Astrocyte (in vitro differentiated cells and primary cell): Measurements from ENCODE around the gene CAMKK2. TPM values are rescaled to one million over a fixed set of nuclear protein-coding genes. Genes with fewer than 3 reads are reported as not detected.
"Not testable (repeated sequence)": the region's sequence is repeated elsewhere in the genome, so short reads cannot be mapped to it uniquely, and the experiment has no call there.

ENCODE experiments used
- DNase-seq: peaks from one replicate; pipeline ENCODE4 v3.0.0-alpha.2; 2010; ENCODE audit warnings: low read depth
- FAIRE-seq: peaks from 2 replicates; lab custom pipeline; 2011; peaks lifted over from hg19 to GRCh38; lab: Jason Lieb, UNC
- H2AFZ ChIP-seq: 2 replicates; pipeline ENCODE4 v1.6.0; 2012; ENCODE audit warnings: low read depth, low read length, inconsistent platforms
- H3K27ac ChIP-seq: 2 replicates; pipeline ENCODE4 v1.5.1; 2011; ENCODE audit warnings: low read depth, low read length, inconsistent platforms
- H3K27me3 ChIP-seq: 2 replicates; pipeline ENCODE4 v1.6.0; 2011; ENCODE audit warnings: low read length, inconsistent platforms; ENCODE audit not compliant: insufficient read depth
- H3K36me3 ChIP-seq: 2 replicates; pipeline ENCODE4 v1.5.1; 2011; ENCODE audit warnings: low read length, inconsistent platforms; ENCODE audit not compliant: insufficient read depth
- H3K4me1 ChIP-seq: 2 replicates; pipeline ENCODE4 v1.5.1; 2011; ENCODE audit warnings: low read length, inconsistent platforms; ENCODE audit not compliant: insufficient read depth
- H3K4me2 ChIP-seq: 2 replicates; pipeline ENCODE4 v1.6.0; 2012; ENCODE audit warnings: low read length, inconsistent platforms
- H3K4me3 ChIP-seq: 2 replicates; pipeline ENCODE4 v1.5.1; 2011; ENCODE audit warnings: low read depth, mild to moderate bottlenecking, low read length, inconsistent platforms; ENCODE audit not compliant: insufficient read depth
- H3K79me2 ChIP-seq: 2 replicates; pipeline ENCODE4 v1.6.0; 2012; ENCODE audit warnings: mild to moderate bottlenecking, low read length, inconsistent platforms; ENCODE audit not compliant: insufficient read depth
- H3K9ac ChIP-seq: 2 replicates; pipeline ENCODE4 v1.6.0; 2012; ENCODE audit warnings: mild to moderate bottlenecking, low read length, inconsistent platforms
- H3K9me3 ChIP-seq: 2 replicates; pipeline ENCODE4 v1.5.1; 2012; ENCODE audit warnings: low read depth, mild to moderate bottlenecking, low read length, inconsistent platforms; ENCODE audit not compliant: insufficient read depth
- H4K20me1 ChIP-seq: 2 replicates; pipeline ENCODE4 v1.6.0; 2012; ENCODE audit warnings: low read length, inconsistent platforms; ENCODE audit not compliant: insufficient read depth
- H3K27ac Mint-ChIP-seq: one replicate; pipeline ENCODE4 v1.8.0; 2021; ENCODE audit warnings: mild to moderate bottlenecking, mixed read lengths; ENCODE audit not compliant: unreplicated experiment
- H3K27me3 Mint-ChIP-seq: one replicate; pipeline ENCODE4 v1.8.0; 2021; ENCODE audit warnings: low read depth, mixed read lengths; ENCODE audit not compliant: unreplicated experiment
- H3K36me3 Mint-ChIP-seq: one replicate; pipeline ENCODE4 v1.8.0; 2021; ENCODE audit warnings: low read depth, mixed read lengths; ENCODE audit not compliant: unreplicated experiment
- H3K4me1 Mint-ChIP-seq: one replicate; pipeline ENCODE4 v1.8.0; 2021; ENCODE audit warnings: low read depth, mixed read lengths; ENCODE audit not compliant: unreplicated experiment
- H3K4me3 Mint-ChIP-seq: one replicate; pipeline ENCODE4 v1.8.0; 2021; ENCODE audit warnings: mild to moderate bottlenecking, moderate library complexity, mixed read lengths; ENCODE audit not compliant: unreplicated experiment
- H3K9me3 Mint-ChIP-seq: one replicate; pipeline ENCODE4 v1.8.0; 2021; ENCODE audit warnings: mild to moderate bottlenecking, mixed read lengths; ENCODE audit not compliant: unreplicated experiment
- CTCF ChIP-seq: IDR thresholded peaks from 2 replicates; pipeline ENCODE4 v1.5.1; 2011; ENCODE audit warnings: low read depth, mild to moderate bottlenecking, inconsistent platforms, low read length, moderate library complexity; ENCODE audit not compliant: insufficient read depth
- EZH2 ChIP-seq: IDR thresholded peaks from 2 replicates; pipeline ENCODE4 v1.6.1; 2012; ENCODE audit warnings: mild to moderate bottlenecking, low read length, inconsistent platforms; ENCODE audit not compliant: insufficient read depth
- total RNA-seq: library from RNA; stranded (reverse); gene quantifications from 2 replicates; pipeline ENCODE4 v1.2.1, GENCODE V29; 2021

Gene CAMKK2
- total RNA-seq, 1 donor from 2014 or later, result 22.0 TPM

- Histone ChIP-seq H3K79me2 (peaks cover 12% of the 10 kb centered on the region), H3K9ac (no peak overlapping the region), H3K4me2 (no peak overlapping the region), H3K4me3 (no peak overlapping the region), H2AFZ (no peak overlapping the region), H3K9me3 (no peaks in the 10 kb centered on the region), H3K36me3 (peaks cover 35% of the 10 kb centered on the region), H4K20me1 (peaks cover 9% of the 10 kb centered on the region), H3K27ac (no peak overlapping the region), H3K27me3 (no peaks in the 10 kb centered on the region), H3K4me1 (no peaks in the 10 kb centered on the region)
- Mint-ChIP-seq H3K27ac (no peak overlapping the region), H3K4me3 (no peak overlapping the region), H3K27me3 (no peaks in the 10 kb centered on the region), H3K4me1 (peaks cover 3% of the 10 kb centered on the region), H3K9me3 (no peaks in the 10 kb centered on the region), H3K36me3 (peaks cover 14% of the 10 kb centered on the region)
- no peak for TF ChIP-seq CTCF
- DNase-seq (no peak), FAIRE-seq (no peak)
These were observed 17.9 kb upstream of the CAMKK2 start for GRCh38 chr12:121314431-121314830.

GRCh38 chr12:121310231-121310630 is 13.7 kb upstream of the CAMKK2 start:
- H3K9me3 Mint-ChIP-seq, H3K27ac ChIP-seq, H2AFZ ChIP-seq, FAIRE-seq, H3K4me1 Mint-ChIP-seq, H3K9ac ChIP-seq, H3K27me3 Mint-ChIP-seq, H3K4me2 ChIP-seq, H3K27me3 ChIP-seq, H3K4me3 Mint-ChIP-seq, H3K4me3 ChIP-seq, DNase-seq, H4K20me1 ChIP-seq, H3K9me3 ChIP-seq, H3K4me1 ChIP-seq, H3K27ac Mint-ChIP-seq: not testable (repeated sequence)
- H3K36me3 Mint-ChIP-seq, result peaks cover 13% of the 10 kb centered on the region
- Histone ChIP-seq H3K36me3 (peaks cover 19% of the 10 kb centered on the region), H3K79me2 (peaks cover 12% of the 10 kb centered on the region)

GRCh38 chr12:121307397-121307796 is 10.9 kb upstream of the CAMKK2 start:
- H3K27ac Mint-ChIP-seq, result not testable (repeated sequence)

GRCh38 chr12:121304306-121304705 is 7.8 kb upstream of the CAMKK2 start:
- Histone ChIP-seq H3K4me3 (no peak overlapping the region), H3K4me1 (no peaks in the 10 kb centered on the region), H2AFZ (no peak overlapping the region), H3K9ac (no peak overlapping the region), H3K9me3 (no peaks in the 10 kb centered on the region), H4K20me1 (no peaks in the 10 kb centered on the region), H3K36me3 (peaks cover 4% of the 10 kb centered on the region), H3K27ac (no peak overlapping the region), H3K4me2 (no peak overlapping the region), H3K27me3 (no peaks in the 10 kb centered on the region), H3K79me2 (no peaks in the 10 kb centered on the region)
- H3K9me3 Mint-ChIP-seq, result no peaks in the 10 kb centered on the region
- FAIRE-seq (no peak), DNase-seq (no peak)
- H3K4me1 Mint-ChIP-seq, result no peaks in the 10 kb centered on the region
- no peak overlapping the region for H3K4me3 Mint-ChIP-seq
- peaks cover 7% of the 10 kb centered on the region for H3K36me3 Mint-ChIP-seq
- H3K27me3 Mint-ChIP-seq, result peaks cover 2% of the 10 kb centered on the region
- no peak overlapping the region for H3K27ac Mint-ChIP-seq
- no peak for TF ChIP-seq CTCF
- TF ChIP-seq EZH2, result no peak

More at GRCh38 chr12:121307397-121307796, 10.9 kb upstream of the CAMKK2 start:
- DNase-seq, H3K4me2 ChIP-seq, H3K9me3 ChIP-seq, H3K4me3 ChIP-seq, FAIRE-seq, H2AFZ ChIP-seq, H3K9me3 Mint-ChIP-seq, H3K4me3 Mint-ChIP-seq, H3K4me1 ChIP-seq, H3K27me3 ChIP-seq, H3K79me2 ChIP-seq, H3K27me3 Mint-ChIP-seq, H3K9ac ChIP-seq, H3K27ac ChIP-seq, H4K20me1 ChIP-seq, H3K4me1 Mint-ChIP-seq: not testable (repeated sequence)
- H3K36me3 Mint-ChIP-seq, result peaks cover 11% of the 10 kb centered on the region
- H3K36me3 ChIP-seq, result peaks cover 19% of the 10 kb centered on the region
